Kidney (tissue), 14 donors: ENCODE measurements around the gene PRSS36. TPM values are rescaled to one million over a fixed set of nuclear protein-coding genes. Genes with fewer than 3 reads are reported as not detected.

Source experiments
- DNase-seq, 5 donors: peaks; one replicate each; pipeline ENCODE4 v3.0.0-alpha.2; 2013 to 2020
- FAIRE-seq: peaks from 2 replicates; lab custom pipeline; 2012; peaks lifted over from hg19 to GRCh38; lab: Jason Lieb, UNC
- H3K27ac ChIP-seq, 2 donors: one replicate each; pipeline ENCODE4 v1.7.0; 2013; ENCODE audit warnings: low read depth in 2 of 2, low read length in 2 of 2, inconsistent platforms in 1 of 2
- H3K27me3 ChIP-seq: one replicate; pipeline ENCODE4 v1.7.1; 2013; ENCODE audit warnings: low read length, inconsistent platforms; ENCODE audit not compliant: control insufficient read depth, insufficient read depth
- H3K36me3 ChIP-seq, 3 donors: one replicate each; pipeline versions ENCODE4 v1.7.0 to v1.7.1; 2013; ENCODE audit warnings: low read length in 3 of 3, control low read depth in 1 of 3, inconsistent platforms in 1 of 3; ENCODE audit not compliant: insufficient read depth in 3 of 3, control insufficient read depth in 2 of 3
- H3K4me1 ChIP-seq, 3 donors: one replicate each; pipeline versions ENCODE4 v1.7.0 to v1.7.1; 2013; ENCODE audit warnings: low read length in 3 of 3, inconsistent platforms in 1 of 3, low read depth in 1 of 3; ENCODE audit not compliant: control insufficient read depth in 2 of 3, insufficient read depth in 2 of 3
- H3K4me3 ChIP-seq, 3 donors: one replicate each; pipeline versions ENCODE4 v1.7.0 to v1.8.1; 2013; ENCODE audit warnings: low read length in 3 of 3, control low read depth in 1 of 3, inconsistent platforms in 1 of 3
- H3K9ac ChIP-seq, 3 donors: one replicate each; pipeline versions ENCODE4 v1.7.0 to v1.7.1; 2013; ENCODE audit warnings: low read length in 3 of 3, control low read depth in 1 of 3, inconsistent platforms in 1 of 3
- H3K9me3 ChIP-seq, 3 donors: one replicate each; pipeline versions ENCODE4 v1.7.0 to v1.7.1; 2013; ENCODE audit warnings: low read length in 3 of 3, control low read depth in 1 of 3, inconsistent platforms in 1 of 3; ENCODE audit not compliant: control insufficient read depth in 2 of 3, insufficient read depth in 1 of 3
- CTCF ChIP-seq: IDR thresholded peaks from 3 replicates; pipeline ENCODE4 v1.5.1; 2012; ENCODE audit warnings: mild to moderate bottlenecking, moderate library complexity, borderline replicate concordance; ENCODE audit not compliant: insufficient read depth; ENCODE audit errors: extremely low read depth
- intact Hi-C: fragments of 100-400 bp; cut with DNase I; formaldehyde crosslinking; loops from one replicate; pipeline ENCODE4 v1.11.1; 2022
- polyA plus RNA-seq: library from polyadenylated mRNA; stranded (reverse); fragments of 350-450 nt; fragmentation: Illumina TruSeq; extraction: RNeasy Lipid Tissue Mini Kit (QIAGEN cat#74804); gene quantifications from one replicate; pipeline ENCODE4 v1.2.3, GENCODE V29; 2014; ENCODE audit warnings: low read depth, low replicate concordance; ENCODE audit not compliant: insufficient read depth
- total RNA-seq: library from RNA; stranded (reverse); fragmentation: NEBNext Ultra II Directional; extraction: Animal tissue kit (Norgen Biotek cat#: 25700); gene quantifications from one replicate; pipeline ENCODE4 v1.2.1, GENCODE V29; 2021
- donor health status: control.
- donor health status: control.
- donor health status: control.
- donor health status: control.
- donor health status: control.
- donor health status: DM: yes; HTN: yes; CAD: no.
- donor health status: Normal renal cell carcinoma (clear cell type).

Gene PRSS36
- total and polyA plus RNA-seq, 2 donors from 2014 or later: 1.7 to 4.1 TPM

- Histone ChIP-seq H3K27me3 (no peaks in the 10 kb centered on the region), H3K36me3 (peaks cover 0 to 11% (median 4%) of the 10 kb centered on the region in 3 donors), H3K27ac (no peak overlapping the region), H3K9me3 (no peaks in the 10 kb centered on the region), H3K9ac (no peak overlapping the region), H3K4me3 (no peak overlapping the region), H3K4me1 (peaks cover 0 to 10% (median 0%) of the 10 kb centered on the region in 3 donors)
- no peak for TF ChIP-seq CTCF
- DNase-seq (no peak), FAIRE-seq (no peak)
- intact Hi-C loops: no loop called here
These were observed 57.5 kb downstream of the PRSS36 start for GRCh38 chr16:31092330-31092729.

DNA sequence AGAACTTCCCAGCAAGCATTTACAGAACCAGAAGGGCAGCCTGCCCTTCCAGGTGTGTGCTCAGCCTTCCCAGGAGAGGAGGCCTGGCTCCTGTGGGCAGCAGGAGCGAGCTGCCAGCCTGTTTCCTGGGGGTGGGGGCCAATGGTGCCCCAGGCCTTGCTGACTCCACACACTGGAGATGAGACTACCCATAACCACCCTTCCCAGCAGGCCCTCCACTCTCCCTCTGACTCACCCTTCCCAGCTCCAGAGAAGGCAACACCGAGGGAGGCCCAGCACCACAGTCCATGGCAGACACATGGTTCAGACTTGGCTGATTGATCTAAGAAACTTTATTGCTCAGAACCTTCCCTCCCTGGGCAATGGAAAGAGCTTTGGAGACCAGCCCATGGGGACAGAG is 59.3 kb downstream of the PRSS36 start:
- no peak overlapping the region for H3K4me3 ChIP-seq
- no peak for DNase-seq
- no peak for FAIRE-seq
- peaks cover 0 to 7% (median 0%) of the 10 kb centered on the region in 3 donors for H3K4me1 ChIP-seq
- H3K36me3 ChIP-seq: peaks cover 0 to 11% (median 4%) of the 10 kb centered on the region in 3 donors
- intact Hi-C loops: no loop called here
- no peaks in the 10 kb centered on the region for H3K27me3 ChIP-seq
- no peaks in the 10 kb centered on the region for H3K9me3 ChIP-seq
- no peak overlapping the region for H3K9ac ChIP-seq
- TF ChIP-seq CTCF: no peak
- H3K27ac ChIP-seq: no peak overlapping the region

GRCh38 chr16:31089199-31089598 is 60.7 kb downstream of the PRSS36 start:
- H3K4me3 ChIP-seq: no peak overlapping the region
- no peaks in the 10 kb centered on the region for H3K27me3 ChIP-seq
- FAIRE-seq (no peak), DNase-seq (no peak)
- no peak for TF ChIP-seq CTCF
- H3K4me1 ChIP-seq: peaks cover 0 to 6% (median 0%) of the 10 kb centered on the region in 3 donors
- no peak overlapping the region for H3K27ac ChIP-seq
- intact Hi-C loops: no loop called here
- no peaks in the 10 kb centered on the region for H3K9me3 ChIP-seq
- no peak overlapping the region for H3K9ac ChIP-seq
- peaks cover 0 to 11% (median 4%) of the 10 kb centered on the region in 3 donors for H3K36me3 ChIP-seq

Other genes with a start within 250 kb of the PRSS36 start
- 18.9 TPM for gene FBXL19, start 226.5 kb downstream of the PRSS36 start, total RNA-seq
- 7.4 TPM for gene FBXL19, start 226.5 kb downstream of the PRSS36 start, polyA plus RNA-seq
- 23.1 TPM for gene ORAI3, start 201.0 kb downstream of the PRSS36 start, total RNA-seq
- 32.3 TPM for gene ORAI3, start 201.0 kb downstream of the PRSS36 start, polyA plus RNA-seq
- gene SETD1A, start 192.3 kb downstream of the PRSS36 start, total RNA-seq: 18.8 TPM
- gene SETD1A, start 192.3 kb downstream of the PRSS36 start, polyA plus RNA-seq: 4.8 TPM
- gene HSD3B7, start 164.9 kb downstream of the PRSS36 start, total RNA-seq: 40.5 TPM
- 24.4 TPM for gene HSD3B7, start 164.9 kb downstream of the PRSS36 start, polyA plus RNA-seq
- 1.7 TPM for gene STX1B, start 139.4 kb downstream of the PRSS36 start, total RNA-seq
- gene STX1B, start 139.4 kb downstream of the PRSS36 start, polyA plus RNA-seq: 0.22 TPM
- 60.6 TPM for gene STX4, start 116.5 kb downstream of the PRSS36 start, total RNA-seq
- 61.2 TPM for gene STX4, start 116.5 kb downstream of the PRSS36 start, polyA plus RNA-seq
- gene ZNF668, start 75.8 kb downstream of the PRSS36 start, total RNA-seq: 6.4 TPM
- 5.4 TPM for gene ZNF668, start 75.8 kb downstream of the PRSS36 start, polyA plus RNA-seq
- 20.5 TPM for gene ZNF646, start 75.6 kb downstream of the PRSS36 start, total RNA-seq
- 2.9 TPM for gene ZNF646, start 75.6 kb downstream of the PRSS36 start, polyA plus RNA-seq
- 2.6 TPM for gene PRSS53, start 61.1 kb downstream of the PRSS36 start, total RNA-seq
- gene PRSS53, start 61.1 kb downstream of the PRSS36 start, polyA plus RNA-seq: 0.99 TPM
- gene VKORC1, start 55.3 kb downstream of the PRSS36 start, total RNA-seq: 84.7 TPM
- 209 TPM for gene VKORC1, start 55.3 kb downstream of the PRSS36 start, polyA plus RNA-seq
- gene BCKDK, start 41.7 kb downstream of the PRSS36 start, total RNA-seq: 47.6 TPM
- 70.6 TPM for gene BCKDK, start 41.7 kb downstream of the PRSS36 start, polyA plus RNA-seq
- 83.8 TPM for gene KAT8, start 32.4 kb downstream of the PRSS36 start, total RNA-seq
- 40.9 TPM for gene KAT8, start 32.4 kb downstream of the PRSS36 start, polyA plus RNA-seq
- 64.6 TPM for gene PRSS8, start 14.3 kb downstream of the PRSS36 start, total RNA-seq
- 187 TPM for gene PRSS8, start 14.3 kb downstream of the PRSS36 start, polyA plus RNA-seq
- 333 TPM for gene FUS, start 30.1 kb upstream of the PRSS36 start, total RNA-seq
- 180 TPM for gene FUS, start 30.1 kb upstream of the PRSS36 start, polyA plus RNA-seq
- gene PYCARD, start 52.7 kb upstream of the PRSS36 start, total RNA-seq: 26.5 TPM
- gene PYCARD, start 52.7 kb upstream of the PRSS36 start, polyA plus RNA-seq: 14.8 TPM
- gene TRIM72, start 64.1 kb upstream of the PRSS36 start, total RNA-seq: 0.06 TPM
- 0.11 TPM for gene TRIM72, start 64.1 kb upstream of the PRSS36 start, polyA plus RNA-seq
- gene PYDC1, start 67.1 kb upstream of the PRSS36 start, total RNA-seq: not detected
- gene PYDC1, start 67.1 kb upstream of the PRSS36 start, polyA plus RNA-seq: not detected
- 18.9 TPM for gene ITGAM, start 109.9 kb upstream of the PRSS36 start, total RNA-seq
- 1.2 TPM for gene ITGAM, start 109.9 kb upstream of the PRSS36 start, polyA plus RNA-seq
- 11.9 TPM for gene ITGAX, start 205.1 kb upstream of the PRSS36 start, total RNA-seq
- gene ITGAX, start 205.1 kb upstream of the PRSS36 start, polyA plus RNA-seq: 0.37 TPM
- 0.13 TPM for gene ITGAD, start 243.3 kb upstream of the PRSS36 start, total RNA-seq
- not detected for gene ITGAD, start 243.3 kb upstream of the PRSS36 start, polyA plus RNA-seq